GM03348 (cell line): ENCODE data around the gene GRIK2.

Experiments used
- DNase-seq: peaks from one replicate; pipeline ENCODE4 v3.0.0; 2012; ENCODE audit warnings: low spot score

Gene GRIK2

GRCh38 chr6:101799531-101799930, 406.0 kb downstream of the GRIK2 start:
- no peak for DNase-seq

GRCh38 chr6:101800598-101800997, 407.1 kb downstream of the GRIK2 start:
- no peak for DNase-seq

GRCh38 chr6:101803136-101803535, 409.6 kb downstream of the GRIK2 start:
- no peak for DNase-seq

GRCh38 chr6:101806241-101806640, 412.7 kb downstream of the GRIK2 start:
- DNase-seq: peak; percentile 40

GRCh38 chr6:101811108-101811507, 417.6 kb downstream of the GRIK2 start:
- no peak for DNase-seq

GRCh38 chr6:101816716-101817115, 423.2 kb downstream of the GRIK2 start:
- DNase-seq: no peak

GRCh38 chr6:101818051-101818450, 424.5 kb downstream of the GRIK2 start:
- DNase-seq: no peak

GRCh38 chr6:101824551-101825345, 431.2 kb downstream of the GRIK2 start:
- DNase-seq: no peak

- no peak for DNase-seq
These were observed 432.8 kb downstream of the GRIK2 start for GRCh38 chr6:101826269-101826668.

GRCh38 chr6:101826678-101827077, 433.2 kb downstream of the GRIK2 start:
- DNase-seq: no peak

GRCh38 chr6:101830501-101831031, 437.1 kb downstream of the GRIK2 start:
- peak; percentile 12 for DNase-seq

GRCh38 chr6:101832371-101832770, 438.9 kb downstream of the GRIK2 start:
- DNase-seq: no peak

GRCh38 chr6:101840100-101840499, 446.6 kb downstream of the GRIK2 start:
- no peak for DNase-seq

- DNase-seq: no peak
These were observed 451.7 kb downstream of the GRIK2 start for GRCh38 chr6:101845172-101845571.

- DNase-seq: no peak
These were observed 452.1 kb downstream of the GRIK2 start for GRCh38 chr6:101845621-101846020.

GRCh38 chr6:101847690-101848089, 454.2 kb downstream of the GRIK2 start:
- DNase-seq: no peak

GRCh38 chr6:101851911-101852310, 458.4 kb downstream of the GRIK2 start:
- DNase-seq: no peak

- DNase-seq: no peak
These were observed 459.9 kb downstream of the GRIK2 start for GRCh38 chr6:101853231-101854085.

- no peak for DNase-seq
These were observed 482.9 kb downstream of the GRIK2 start for GRCh38 chr6:101876431-101876830.

- DNase-seq: no peak
These were observed 485.2 kb downstream of the GRIK2 start for GRCh38 chr6:101878554-101879276.

- DNase-seq: no peak
These were observed 486.3 kb downstream of the GRIK2 start for GRCh38 chr6:101879782-101880181.

- no peak for DNase-seq
These were observed 490.0 kb downstream of the GRIK2 start for GRCh38 chr6:101883505-101883904.
